AG09309 (cell line): ENCODE results near the gene GTPBP10.

ENCODE experiments used
- DNase-seq: peaks from one replicate; pipeline ENCODE4 v3.0.0-alpha.2; 2010; ENCODE audit warnings: low read depth
- H3K4me3 ChIP-seq: 2 replicates; pipeline ENCODE4 v1.5.1; 2011; ENCODE audit warnings: mild to moderate bottlenecking, low read depth, low read length, moderate library complexity; ENCODE audit not compliant: control insufficient read depth
- CTCF ChIP-seq: IDR thresholded peaks from 2 replicates; pipeline ENCODE4 v1.5.1; 2011; ENCODE audit warnings: mild to moderate bottlenecking, low read depth, low read length, inconsistent platforms; ENCODE audit not compliant: insufficient read depth, control insufficient read depth; ENCODE audit errors: missing control alignments

Gene GTPBP10

GRCh38 chr7:90346336-90347125, at the start of gene GTPBP10:
TSS of gene GTPBP10 (plus strand) at chr7:90346716. CDS start at chr7:90346742, 26 bp downstream.
- DNase-seq: peak; percentile 83
- TF ChIP-seq CTCF: peak; percentile 71
- peak within 1 kb of the TSS; percentile 99 for H3K4me3 ChIP-seq

GRCh38 chr7:90298145-90299038, 48.1 kb upstream of the GTPBP10 start:
- peak; percentile 44 for DNase-seq
- peak; percentile 80 for TF ChIP-seq CTCF
- no peak overlapping the region for H3K4me3 ChIP-seq

GRCh38 chr7:90303241-90303640, 43.3 kb upstream of the GTPBP10 start:
- no peak for DNase-seq
- no peak for TF ChIP-seq CTCF
- no peak overlapping the region for H3K4me3 ChIP-seq

GRCh38 chr7:90309872-90310271, 36.6 kb upstream of the GTPBP10 start:
- H3K4me3 ChIP-seq: no peak overlapping the region
- no peak for TF ChIP-seq CTCF
- DNase-seq: no peak

- DNase-seq: no peak
Measured at GRCh38 chr7:90311175-90311574, 35.3 kb upstream of the GTPBP10 start.

More at GRCh38 chr7:90311175-90311574, 35.3 kb upstream of the GTPBP10 start:
- TF ChIP-seq CTCF: no peak
- H3K4me3 ChIP-seq: no peak overlapping the region
